HG03442 (cell line): ENCODE data around the gene GALNT16.

ENCODE experiments used
- ATAC-seq: cut with Tn5 transposase; IDR thresholded peaks from one replicate; pipeline ENCODE4 v1.9.1; 2021; ENCODE audit warnings: mild to moderate bottlenecking, moderate library complexity; ENCODE audit not compliant: unreplicated experiment

Gene GALNT16

GRCh38 chr14:69316449-69317101 lies 56.6 kb downstream of the GALNT16 start:
- no peak for ATAC-seq

- no peak for ATAC-seq
Measured at GRCh38 chr14:69317102-69317755, 57.3 kb downstream of the GALNT16 start.

GRCh38 chr14:69317780-69318179 lies 57.8 kb downstream of the GALNT16 start:
- ATAC-seq = no peak

- no peak for ATAC-seq
Measured at GRCh38 chr14:69318241-69318640, 58.3 kb downstream of the GALNT16 start.

GRCh38 chr14:69318901-69319475 lies 59.0 kb downstream of the GALNT16 start:
- ATAC-seq = no peak

GRCh38 chr14:69319911-69320310 lies 60.0 kb downstream of the GALNT16 start:
- no peak for ATAC-seq

GRCh38 chr14:69320581-69321365 lies 60.8 kb downstream of the GALNT16 start:
- no peak for ATAC-seq

GRCh38 chr14:69321601-69322330 lies 61.8 kb downstream of the GALNT16 start:
- no peak for ATAC-seq

- no peak for ATAC-seq
Measured at GRCh38 chr14:69323266-69323998, 63.5 kb downstream of the GALNT16 start.

GRCh38 chr14:69323999-69324282 lies 64.0 kb downstream of the GALNT16 start:
- no peak for ATAC-seq

- no peak for ATAC-seq
Measured at GRCh38 chr14:69324341-69324931, 64.5 kb downstream of the GALNT16 start.

GRCh38 chr14:69325086-69325485 lies 65.1 kb downstream of the GALNT16 start:
- no peak for ATAC-seq

- no peak for ATAC-seq
Measured at GRCh38 chr14:69325646-69326265, 65.8 kb downstream of the GALNT16 start.

GRCh38 chr14:69326611-69327010 lies 66.7 kb downstream of the GALNT16 start:
- ATAC-seq = no peak

GRCh38 chr14:69327507-69327906 lies 67.5 kb downstream of the GALNT16 start:
- no peak for ATAC-seq

GRCh38 chr14:69328317-69328716 lies 68.4 kb downstream of the GALNT16 start:
- ATAC-seq = no peak

- no peak for ATAC-seq
Measured at GRCh38 chr14:69328765-69329164, 68.8 kb downstream of the GALNT16 start.

- no peak for ATAC-seq
Measured at GRCh38 chr14:69331206-69331605, 71.2 kb downstream of the GALNT16 start.

GRCh38 chr14:69332782-69333395 lies 72.9 kb downstream of the GALNT16 start:
- no peak for ATAC-seq
